T-helper 17 cell (primary cell): ENCODE results near the gene FETUB. TPM values are rescaled to one million over a fixed set of nuclear protein-coding genes. Genes with fewer than 3 reads are reported as not detected.

Experiments used
- ATAC-seq: fragments of 150-1000 bp; cut with Tn5 transposase; 2 replicates; pipeline ENCODE4 v1.10.0; 2021; ENCODE audit warnings: mild to moderate bottlenecking, moderate library complexity
- DNase-seq, 3 donors: peaks; one replicate each; pipeline versions ENCODE4 v3.0.0 to v3.0.0-alpha.2; 2020 to 2021
- H3K9me3 ChIP-seq: one replicate; pipeline ENCODE4 v1.7.0; 2013; ENCODE audit warnings: low read length, mild to moderate bottlenecking; ENCODE audit not compliant: control insufficient read depth, poor library complexity, severe bottlenecking
- H3K27ac Mint-ChIP-seq: one replicate; pipeline ENCODE4 v1.8.0; 2022; ENCODE audit warnings: mild to moderate bottlenecking, moderate library complexity, mixed read lengths
- H3K27me3 Mint-ChIP-seq: one replicate; pipeline ENCODE4 v1.8.0; 2022; ENCODE audit warnings: mixed read lengths
- H3K36me3 Mint-ChIP-seq: one replicate; pipeline ENCODE4 v1.8.0; 2022; ENCODE audit warnings: low read depth, mixed read lengths
- H3K4me1 Mint-ChIP-seq: one replicate; pipeline ENCODE4 v1.8.0; 2022; ENCODE audit warnings: mild to moderate bottlenecking, mixed read lengths
- H3K4me3 Mint-ChIP-seq: one replicate; pipeline ENCODE4 v1.8.0; 2022; ENCODE audit warnings: mild to moderate bottlenecking, moderate library complexity, mixed read lengths
- total RNA-seq, 4 donors: library from RNA in 2 of 4; stranded (reverse) in 2 of 4; gene quantifications; one replicate each; pipeline ENCODE4 v1.2.3 and lab custom pipeline; 2022 to 2026

Gene FETUB
- total RNA-seq, 2 donors from 2014 or later, result not detected

DNA sequence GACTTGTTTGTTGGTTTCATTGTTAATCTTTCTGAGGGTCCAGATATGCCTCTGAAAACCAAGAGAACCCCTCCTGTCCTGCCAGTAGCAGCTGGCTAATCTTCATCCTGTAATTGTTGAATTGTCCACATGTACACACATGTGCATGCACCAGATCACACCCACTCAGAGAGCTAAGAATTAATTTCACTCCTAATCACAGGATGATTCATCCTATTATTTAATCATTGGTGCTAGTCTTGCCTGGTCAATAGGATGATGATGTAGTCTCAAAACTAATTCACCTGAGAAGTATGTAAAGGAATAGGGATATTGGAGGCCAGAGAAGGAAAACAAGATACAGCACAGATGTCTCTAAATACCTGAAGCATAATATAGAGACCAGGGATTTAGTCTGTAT lies 35.1 kb upstream of the FETUB start:
- H3K36me3 Mint-ChIP-seq, result no peaks in the 10 kb centered on the region
- DNase-seq, result no peak
- H3K27me3 Mint-ChIP-seq, result peaks cover 18% of the 10 kb centered on the region

DNA sequence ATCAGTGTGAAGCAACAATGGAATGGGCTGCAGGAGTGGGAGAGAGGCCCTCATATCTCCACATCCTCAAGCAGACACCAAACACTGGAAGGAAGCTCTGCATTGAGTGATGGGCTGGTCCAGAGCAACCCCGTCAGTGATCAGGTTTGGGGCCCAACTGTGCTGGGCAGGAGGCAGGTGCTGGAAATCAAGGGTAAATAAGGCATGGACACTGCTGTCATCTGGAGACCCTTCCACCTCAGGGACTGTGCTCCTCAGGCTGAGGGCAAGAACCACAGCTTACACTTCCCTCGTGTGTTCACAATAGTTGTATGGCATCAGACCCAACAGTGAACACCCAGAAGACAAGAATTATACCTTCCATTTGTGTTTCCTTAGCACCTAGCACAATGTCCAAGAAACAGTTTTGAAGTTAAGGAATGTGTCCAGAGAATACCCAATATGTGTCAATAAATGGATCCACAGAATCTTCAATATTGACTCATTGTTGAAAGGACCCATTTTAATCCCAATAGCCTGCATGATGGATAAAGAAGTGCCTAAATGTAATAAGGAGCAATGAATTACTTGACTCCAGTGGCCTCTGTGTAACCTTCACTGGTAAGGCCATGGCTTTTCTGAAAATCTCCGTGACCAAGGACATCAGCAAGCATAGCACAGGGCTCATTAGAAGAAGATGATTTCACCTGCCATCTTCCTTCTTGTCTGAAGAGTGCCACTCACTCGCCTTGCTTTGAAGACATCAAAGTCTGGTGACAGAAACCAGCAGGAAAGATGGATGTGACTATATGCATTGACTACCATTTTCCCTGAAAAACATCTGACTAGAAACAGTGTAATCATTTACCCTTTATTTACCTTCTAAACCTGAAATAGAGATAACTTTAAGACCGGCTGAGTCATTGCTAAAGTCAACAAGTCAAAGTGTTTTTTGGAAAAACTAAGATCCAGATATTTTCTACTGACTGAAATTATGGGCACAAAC lies 34.3 kb upstream of the FETUB start:
- Mint-ChIP-seq H3K27me3 (peaks cover 18% of the 10 kb centered on the region), H3K4me1 (peaks cover 2% of the 10 kb centered on the region), H3K4me3 (no peak overlapping the region), H3K27ac (no peak overlapping the region), H3K36me3 (no peaks in the 10 kb centered on the region)
- DNase-seq, result no peak
- ATAC-seq, result no peak
- no peaks in the 10 kb centered on the region for H3K9me3 ChIP-seq

More for the DNA sequence above, 35.1 kb upstream of the FETUB start:
- no peaks in the 10 kb centered on the region for H3K9me3 ChIP-seq
- no peak overlapping the region for H3K4me3 Mint-ChIP-seq
- no peak for ATAC-seq
- H3K4me1 Mint-ChIP-seq, result peaks cover 2% of the 10 kb centered on the region
- no peak overlapping the region for H3K27ac Mint-ChIP-seq

DNA sequence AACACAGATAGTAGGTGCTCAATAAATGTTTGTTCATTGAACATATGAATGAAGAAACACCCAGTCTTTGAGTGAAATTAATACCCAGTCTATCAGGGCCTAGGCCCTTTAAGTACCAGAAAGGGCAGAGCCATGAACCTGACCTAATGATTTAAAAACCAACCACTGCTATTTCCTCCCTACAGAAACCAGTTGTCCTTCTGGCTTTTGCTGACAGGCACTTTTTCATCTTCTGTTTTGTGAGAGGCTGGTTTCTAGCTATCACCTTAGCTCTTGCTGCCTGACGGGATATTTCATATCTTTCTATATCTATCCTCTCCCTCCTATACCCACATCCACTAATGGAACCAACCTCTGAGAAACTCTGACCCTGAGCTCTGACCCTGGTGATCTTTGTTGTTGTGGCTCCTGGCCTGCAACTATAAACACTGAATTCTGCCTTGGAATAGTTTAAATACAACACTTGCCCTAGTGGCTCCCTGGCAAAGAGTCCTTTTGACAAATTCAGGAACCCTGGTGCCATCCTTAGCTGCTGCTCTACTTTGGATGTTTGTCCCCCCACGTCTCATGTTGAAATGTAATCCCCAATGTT lies 31.5 kb upstream of the FETUB start:
- H3K27me3 Mint-ChIP-seq, result peaks cover 23% of the 10 kb centered on the region
- DNase-seq (no peak), ATAC-seq (no peak)
- H3K9me3 ChIP-seq, result no peaks in the 10 kb centered on the region
- H3K36me3 Mint-ChIP-seq, result no peaks in the 10 kb centered on the region
- H3K4me1 Mint-ChIP-seq, result no peaks in the 10 kb centered on the region
- no peak overlapping the region for H3K4me3 Mint-ChIP-seq
- H3K27ac Mint-ChIP-seq, result no peak overlapping the region

DNA sequence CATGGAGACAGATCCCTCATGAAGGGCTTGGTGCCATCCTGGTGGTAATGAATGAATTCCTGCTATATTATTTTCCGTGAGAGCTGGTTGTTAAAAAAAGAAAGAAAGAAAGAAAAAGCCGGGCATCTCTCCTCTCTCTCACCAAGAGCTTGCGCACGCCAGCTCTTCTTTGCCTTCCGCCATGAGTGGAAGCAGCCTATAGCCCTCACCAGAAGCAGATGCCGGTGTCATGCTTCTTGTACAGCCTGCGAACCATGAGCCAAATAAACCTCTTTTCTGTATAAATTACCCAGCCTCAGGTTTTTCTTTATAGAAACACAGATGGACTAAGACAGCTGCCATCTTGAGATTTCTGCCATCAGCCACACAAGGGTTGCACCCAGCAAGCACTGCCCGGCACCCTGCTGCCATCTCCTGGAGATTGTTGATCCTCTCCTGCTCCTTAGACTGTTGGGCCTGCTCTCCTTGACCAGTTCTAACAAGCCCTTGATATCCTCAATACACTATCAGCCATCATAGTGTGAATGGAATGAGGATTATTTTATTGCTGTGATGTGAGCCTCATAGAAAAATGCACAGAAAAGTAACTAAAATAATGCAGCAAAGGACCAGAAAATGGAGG lies 30.8 kb upstream of the FETUB start:
- no peaks in the 10 kb centered on the region for H3K9me3 ChIP-seq
- no peak overlapping the region for H3K4me3 Mint-ChIP-seq
- no peak for ATAC-seq
- H3K36me3 Mint-ChIP-seq, result no peaks in the 10 kb centered on the region
- no peak for DNase-seq
- H3K27me3 Mint-ChIP-seq, result peaks cover 19% of the 10 kb centered on the region
- no peak overlapping the region for H3K27ac Mint-ChIP-seq
- peaks cover 2% of the 10 kb centered on the region for H3K4me1 Mint-ChIP-seq

DNA sequence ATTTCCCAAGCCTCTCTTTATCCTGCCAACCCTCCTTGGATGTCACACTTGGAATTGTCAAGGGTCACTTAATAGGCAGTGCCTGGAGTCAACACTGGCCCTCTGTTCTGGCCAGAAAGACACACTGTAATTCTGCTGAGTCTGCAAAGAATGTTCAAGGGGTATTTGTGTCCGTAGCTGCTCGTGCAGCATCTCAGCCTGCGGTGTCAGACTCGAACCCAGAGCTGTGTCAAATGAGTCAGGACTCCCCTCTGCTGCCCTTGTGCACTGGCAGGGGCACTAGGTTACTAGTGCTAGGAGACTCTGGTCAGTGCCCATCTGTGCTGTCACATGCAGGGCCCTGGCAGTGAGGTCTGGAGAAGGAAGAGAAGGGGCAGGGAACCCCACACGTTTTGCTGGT lies 28.1 kb upstream of the FETUB start:
- no peak overlapping the region for H3K27ac Mint-ChIP-seq
- H3K27me3 Mint-ChIP-seq, result peaks cover 17% of the 10 kb centered on the region
- peaks cover 15% of the 10 kb centered on the region for H3K4me1 Mint-ChIP-seq
- ATAC-seq, result no peak
- no peak for DNase-seq
- H3K9me3 ChIP-seq, result no peaks in the 10 kb centered on the region
- H3K4me3 Mint-ChIP-seq, result no peak overlapping the region
- H3K36me3 Mint-ChIP-seq, result peaks cover 2% of the 10 kb centered on the region

DNA sequence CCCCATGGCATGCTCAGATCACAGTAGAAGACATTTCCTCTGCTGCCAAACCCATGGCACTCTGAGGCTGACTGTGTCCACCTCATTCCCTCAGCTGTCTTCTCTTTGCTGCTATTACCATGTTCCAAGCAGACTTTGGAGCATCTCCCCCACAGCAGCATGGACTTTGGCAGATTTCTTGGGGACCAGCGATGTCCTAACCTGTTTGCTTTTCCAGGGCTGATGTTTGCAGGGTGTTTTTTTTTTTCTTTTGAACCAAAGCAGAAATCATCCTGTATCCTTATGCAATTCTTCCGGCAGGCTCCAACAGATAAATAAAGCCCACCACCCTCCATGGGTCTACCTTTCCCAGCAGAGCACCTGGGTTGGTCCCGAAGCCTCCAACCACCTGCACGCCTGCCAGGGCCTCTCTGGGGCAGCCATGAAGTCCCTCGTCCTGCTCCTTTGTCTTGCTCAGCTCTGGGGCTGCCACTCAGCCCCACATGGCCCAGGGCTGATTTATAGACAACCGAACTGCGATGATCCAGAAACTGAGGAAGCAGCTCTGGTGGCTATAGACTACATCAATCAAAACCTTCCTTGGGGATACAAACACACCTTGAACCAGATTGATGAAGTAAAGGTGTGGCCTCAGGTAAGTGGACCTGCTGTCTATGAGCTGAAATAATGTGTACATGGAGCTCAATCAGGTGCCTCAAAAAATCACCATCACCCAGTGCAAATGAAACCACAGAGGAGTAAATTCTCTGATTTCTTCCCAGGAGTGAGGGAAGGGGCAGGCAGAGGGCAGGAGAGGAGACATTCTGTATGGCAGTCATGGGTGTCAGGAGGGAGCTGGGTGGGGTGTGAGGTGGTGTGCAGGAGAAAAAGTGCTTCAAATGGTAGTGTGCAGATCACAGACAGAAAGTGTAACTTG lies 27.2 kb upstream of the FETUB start, which contains the start of gene AHSG:
AHSG (plus strand) TSS at position 340 of the 916 bp plus-strand sequence; CDS start at position 422, 82 bp downstream.
- ATAC-seq (no peak), DNase-seq (no peak)
- H3K9me3 ChIP-seq, result no peaks in the 10 kb centered on the region
- H3K36me3 Mint-ChIP-seq, result peaks cover 2% of the 10 kb centered on the region
- H3K4me3 Mint-ChIP-seq, result no peak within 1 kb of the TSS
- no peak within 1 kb of the TSS for H3K27ac Mint-ChIP-seq
- peaks cover 26% of the 10 kb centered on the region for H3K27me3 Mint-ChIP-seq
- H3K4me1 Mint-ChIP-seq, result peaks cover 17% of the 10 kb centered on the region

DNA sequence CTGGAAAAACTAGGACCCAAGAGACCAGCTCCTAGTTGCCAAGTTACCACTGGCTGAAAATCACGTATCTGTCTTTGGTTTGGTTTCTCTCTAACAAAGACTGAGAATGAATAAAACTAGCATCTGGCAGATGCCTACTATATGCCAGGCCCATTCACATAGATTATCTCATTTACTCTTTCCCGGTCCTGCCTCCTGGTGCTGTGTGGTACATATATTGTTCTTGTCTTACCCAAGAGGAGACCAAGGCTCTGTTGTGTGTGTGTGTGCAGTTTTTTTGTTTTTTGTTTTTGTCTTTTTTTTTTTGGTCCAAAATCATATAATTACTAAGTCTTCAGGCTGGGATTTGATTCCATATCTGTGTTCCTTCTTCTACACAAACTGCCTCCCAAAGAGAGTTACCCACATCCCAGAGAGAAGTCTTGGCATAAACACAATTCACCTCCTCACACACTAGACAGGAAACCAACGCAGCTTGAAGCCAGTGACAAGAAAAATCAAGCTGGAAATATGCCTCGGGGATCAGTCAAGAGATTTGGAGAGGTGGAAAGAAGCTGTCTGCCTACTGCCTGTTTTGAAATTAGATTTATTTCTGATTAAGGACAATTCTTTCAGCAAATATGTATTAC lies 26.4 kb upstream of the FETUB start:
- no peak overlapping the region for H3K27ac Mint-ChIP-seq
- no peak overlapping the region for H3K4me3 Mint-ChIP-seq

DNA sequence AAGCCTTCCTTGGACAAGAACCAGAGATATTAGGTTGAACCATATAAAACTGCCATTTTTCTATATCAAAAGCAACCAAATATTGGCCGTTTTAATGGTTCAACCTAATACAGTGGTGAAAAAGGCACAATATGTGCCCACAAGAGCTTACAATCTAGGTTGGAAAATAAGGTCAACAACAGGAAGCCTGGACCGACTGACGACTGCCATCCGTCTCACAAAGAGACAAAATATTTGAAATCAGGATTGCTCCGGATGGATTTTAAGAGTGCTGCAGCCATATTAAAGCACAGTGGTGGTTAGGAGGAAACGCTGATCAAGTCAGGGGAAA lies 26.0 kb upstream of the FETUB start:
- no peaks in the 10 kb centered on the region for H3K9me3 ChIP-seq
- peaks cover 2% of the 10 kb centered on the region for H3K36me3 Mint-ChIP-seq
- H3K27ac Mint-ChIP-seq, result peak overlapping the region; percentile 42
- ATAC-seq (no peak), DNase-seq (no peak)
- H3K4me3 Mint-ChIP-seq, result peak overlapping the region; percentile 79
- peaks cover 17% of the 10 kb centered on the region for H3K4me1 Mint-ChIP-seq
- peaks cover 36% of the 10 kb centered on the region for H3K27me3 Mint-ChIP-seq

More for the DNA sequence above, 26.4 kb upstream of the FETUB start:
- no peak for ATAC-seq
- H3K4me1 Mint-ChIP-seq, result peaks cover 17% of the 10 kb centered on the region
- H3K9me3 ChIP-seq, result no peaks in the 10 kb centered on the region
- DNase-seq, result no peak
- peaks cover 2% of the 10 kb centered on the region for H3K36me3 Mint-ChIP-seq
- H3K27me3 Mint-ChIP-seq, result peaks cover 34% of the 10 kb centered on the region

DNA sequence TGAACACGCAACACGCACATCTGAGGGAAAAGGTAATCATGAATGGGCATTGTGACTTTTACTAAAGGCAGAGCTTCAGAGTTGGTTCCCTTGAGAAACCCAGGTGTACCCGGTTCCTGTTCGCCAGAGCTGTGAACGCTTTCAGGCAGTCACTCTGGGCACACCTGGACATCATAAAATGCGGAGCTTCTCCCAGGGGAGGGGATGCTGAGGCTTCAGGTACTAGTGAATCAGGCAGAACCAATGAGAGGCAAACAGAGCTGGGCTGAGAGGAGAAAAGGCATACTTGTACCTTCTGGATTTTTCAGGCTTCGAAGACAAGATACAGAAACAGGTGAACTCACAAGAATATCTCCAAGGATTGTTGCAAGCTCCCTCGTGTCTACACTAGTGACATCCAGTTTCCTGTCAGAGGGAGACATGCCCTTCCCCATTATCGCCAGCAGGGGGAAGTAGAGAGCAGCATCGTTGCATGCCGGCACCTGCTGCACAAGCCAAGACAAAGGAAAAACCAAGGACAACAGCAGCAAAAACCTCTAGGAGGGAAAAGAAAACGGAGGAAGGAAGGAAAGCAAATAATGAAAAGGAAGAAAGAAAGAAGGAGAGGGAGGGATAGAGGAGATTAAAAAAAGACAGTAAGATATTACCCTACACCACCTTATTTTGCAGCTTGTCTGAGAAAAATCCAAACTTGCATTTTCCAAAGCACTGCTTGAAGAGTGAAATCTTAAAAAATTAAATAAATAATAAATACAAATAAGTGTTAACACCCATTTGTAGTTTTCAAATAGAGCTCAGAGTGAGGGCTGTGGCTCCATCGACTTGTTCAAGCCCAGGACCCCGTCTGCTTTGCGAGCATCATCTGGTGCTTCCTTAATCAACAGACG lies 25.4 kb upstream of the FETUB start:
- H3K4me1 Mint-ChIP-seq, result peaks cover 17% of the 10 kb centered on the region
- peaks cover 2% of the 10 kb centered on the region for H3K36me3 Mint-ChIP-seq
- no peaks in the 10 kb centered on the region for H3K9me3 ChIP-seq
- peak overlapping the region; percentile 79 for H3K4me3 Mint-ChIP-seq
- peaks cover 36% of the 10 kb centered on the region for H3K27me3 Mint-ChIP-seq
- H3K27ac Mint-ChIP-seq, result peak overlapping the region; percentile 42
- ATAC-seq (peak; percentile 58), DNase-seq (peak; percentile 43 to 61 (median 56))

DNA sequence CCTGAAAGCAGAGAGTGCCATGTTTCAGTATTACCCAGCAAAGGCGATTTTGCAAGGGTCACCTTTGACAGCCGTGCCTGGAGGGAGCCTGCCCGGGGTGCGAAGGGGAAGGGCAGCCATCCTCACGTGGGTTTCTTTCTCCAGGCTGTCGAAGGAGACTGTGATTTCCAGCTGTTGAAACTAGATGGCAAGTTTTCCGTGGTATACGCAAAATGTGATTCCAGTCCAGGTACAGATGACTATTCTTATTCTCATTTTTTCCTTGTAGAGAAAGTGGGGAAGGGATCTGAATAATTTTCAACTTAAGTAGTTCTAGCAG lies 23.9 kb upstream of the FETUB start:
- H3K27ac Mint-ChIP-seq, result peak overlapping the region; percentile 67
- H3K27me3 Mint-ChIP-seq, result peaks cover 44% of the 10 kb centered on the region
- H3K4me3 Mint-ChIP-seq, result no peak overlapping the region
- peaks cover 2% of the 10 kb centered on the region for H3K36me3 Mint-ChIP-seq
- peaks cover 17% of the 10 kb centered on the region for H3K4me1 Mint-ChIP-seq
- ATAC-seq, result no peak
- no peak for DNase-seq
- H3K9me3 ChIP-seq, result no peaks in the 10 kb centered on the region

DNA sequence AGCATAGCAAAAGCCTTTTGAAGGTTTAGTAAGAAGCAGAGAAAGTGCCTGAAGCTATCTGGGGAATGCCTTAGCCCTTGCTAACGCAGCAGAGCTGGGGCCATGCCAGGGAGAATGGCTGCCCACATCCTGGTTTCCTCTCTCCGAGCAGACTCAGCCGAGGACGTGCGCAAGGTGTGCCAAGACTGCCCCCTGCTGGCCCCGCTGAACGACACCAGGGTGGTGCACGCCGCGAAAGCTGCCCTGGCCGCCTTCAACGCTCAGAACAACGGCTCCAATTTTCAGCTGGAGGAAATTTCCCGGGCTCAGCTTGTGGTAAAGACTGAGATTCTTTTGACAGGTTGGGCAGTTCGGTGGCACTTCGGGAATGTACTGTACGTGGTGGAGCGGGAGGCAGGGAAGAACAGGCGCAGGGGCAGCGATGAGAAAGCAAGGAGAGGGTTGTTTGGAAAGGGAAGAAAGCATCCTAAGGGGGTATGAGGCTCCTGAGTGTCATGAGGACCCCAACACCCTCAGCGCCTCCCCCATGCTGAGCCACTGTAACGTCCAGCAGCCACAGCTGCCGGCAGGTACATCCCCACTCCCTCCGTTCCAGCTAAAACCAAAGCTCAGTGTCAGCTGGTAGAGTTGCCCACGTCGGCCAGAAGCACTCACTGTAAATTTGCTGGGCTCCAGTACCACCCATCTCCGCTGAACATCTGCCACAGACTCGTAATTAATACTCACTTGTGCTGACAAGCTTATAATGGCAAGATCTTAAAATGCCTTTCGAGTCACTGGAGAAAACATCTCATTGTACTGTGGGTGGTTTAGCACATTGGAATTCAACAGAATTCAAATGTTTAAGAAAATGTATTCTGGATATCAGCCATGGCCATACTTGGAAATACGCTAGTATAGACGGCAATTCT lies 22.9 kb upstream of the FETUB start:
- peak; percentile 98 for ATAC-seq
- Mint-ChIP-seq H3K4me1 (peaks cover 17% of the 10 kb centered on the region), H3K4me3 (peak overlapping the region; percentile 72), H3K27me3 (peaks cover 50% of the 10 kb centered on the region), H3K36me3 (peaks cover 2% of the 10 kb centered on the region), H3K27ac (peak overlapping the region; percentile 67)
- no peaks in the 10 kb centered on the region for H3K9me3 ChIP-seq
- peak; percentile 73 to 76 (median 74) for DNase-seq
